ENCODE results near the gene TMEM135.

DNA sequence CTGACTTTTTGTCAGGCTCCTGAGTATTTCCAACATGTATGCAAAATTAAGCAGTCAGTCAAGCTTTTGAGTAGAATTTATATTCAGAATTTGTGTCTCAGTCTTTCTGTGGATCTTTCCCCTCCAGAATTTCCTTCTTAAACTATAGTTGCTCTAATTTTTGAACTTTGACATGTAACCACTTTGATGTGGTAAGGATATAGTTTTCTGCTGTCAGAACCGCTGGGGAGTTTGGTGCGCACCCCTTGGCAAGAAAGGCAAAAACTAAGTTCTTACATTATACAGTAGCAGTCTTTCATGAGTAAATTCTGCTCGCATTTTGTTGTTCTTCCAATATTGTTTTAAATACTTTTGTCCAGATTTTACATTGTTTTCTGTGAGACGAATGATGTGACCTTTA, 105.9 kb downstream of the TMEM135 start:
- TF ChIP-seq, protein P1, sequence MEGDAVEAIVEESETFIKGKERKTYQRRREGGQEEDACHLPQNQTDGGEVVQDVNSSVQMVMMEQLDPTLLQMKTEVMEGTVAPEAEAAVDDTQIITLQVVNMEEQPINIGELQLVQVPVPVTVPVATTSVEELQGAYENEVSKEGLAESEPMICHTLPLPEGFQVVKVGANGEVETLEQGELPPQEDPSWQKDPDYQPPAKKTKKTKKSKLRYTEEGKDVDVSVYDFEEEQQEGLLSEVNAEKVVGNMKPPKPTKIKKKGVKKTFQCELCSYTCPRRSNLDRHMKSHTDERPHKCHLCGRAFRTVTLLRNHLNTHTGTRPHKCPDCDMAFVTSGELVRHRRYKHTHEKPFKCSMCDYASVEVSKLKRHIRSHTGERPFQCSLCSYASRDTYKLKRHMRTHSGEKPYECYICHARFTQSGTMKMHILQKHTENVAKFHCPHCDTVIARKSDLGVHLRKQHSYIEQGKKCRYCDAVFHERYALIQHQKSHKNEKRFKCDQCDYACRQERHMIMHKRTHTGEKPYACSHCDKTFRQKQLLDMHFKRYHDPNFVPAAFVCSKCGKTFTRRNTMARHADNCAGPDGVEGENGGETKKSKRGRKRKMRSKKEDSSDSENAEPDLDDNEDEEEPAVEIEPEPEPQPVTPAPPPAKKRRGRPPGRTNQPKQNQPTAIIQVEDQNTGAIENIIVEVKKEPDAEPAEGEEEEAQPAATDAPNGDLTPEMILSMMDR (IDR thresholded peaks at IDR 0.05), result no peak
- TF ChIP-seq POLR2A (IDR thresholded peaks at IDR 0.05), result no peak

Data from thyroid gland (tissue), 4 donors.